B cell (primary cell): Measurements from ENCODE around the gene SSBP3. TPM values are rescaled to one million over a fixed set of nuclear protein-coding genes. Genes with fewer than 3 reads are reported as not detected.

Experiments
- ATAC-seq: fragments of 200-7000 bp; cut with Tn5 transposase; one replicate; pipeline ENCODE4 v1.10.0; 2021; ENCODE audit warnings: low read depth, mild to moderate bottlenecking, moderate number of reproducible peaks, moderate library complexity
- CTCF ChIA-PET: fragments of 350-600 bp; sonication (Branson Sonifier 250); formaldehyde crosslinking; loops from one replicate; lab custom pipeline; 2021; ENCODE audit warnings: antibody characterized with exemption, inconsistent platforms; lab: Charles Lee
- POLR2A ChIA-PET: fragments of 350-600 bp; sonication (Branson Sonifier 250); formaldehyde crosslinking; loops from one replicate; lab custom pipeline; 2021; ENCODE audit warnings: antibody characterized with exemption; lab: Charles Lee
- DNase-seq: peaks from one replicate; pipeline ENCODE4 v3.0.0; 2013
- H2AFZ ChIP-seq: 2 replicates; pipeline ENCODE4 v1.6.1; 2012; ENCODE audit warnings: mild to moderate bottlenecking, low read depth, low read length; ENCODE audit not compliant: insufficient read depth, poor library complexity, severe bottlenecking
- H3K27ac ChIP-seq, 2 donors: 1 replicate in 1 of 2; 2 replicates in 1 of 2; pipeline ENCODE4 v1.5.1; 2012 to 2013; ENCODE audit warnings: low read length in 2 of 2, mild to moderate bottlenecking in 2 of 2, moderate library complexity in 1 of 2
- H3K27me3 ChIP-seq, 4 experiments: fragments of 200-600 bp in 1 of 4; sonication (generic) in 1 of 4; replicated peaks in 1 of 4; 1 replicate in 2 of 4; 2 replicates in 2 of 4; pipeline versions ENCODE4 v1.6.1 to v1.7.0; 2013 to 2016; ENCODE audit warnings: low read length in 3 of 4, mild to moderate bottlenecking in 2 of 4, mixed read lengths in 1 of 4, moderate library complexity in 1 of 4; ENCODE audit not compliant: insufficient read depth in 4 of 4, control insufficient read depth in 3 of 4; ENCODE audit errors: control extremely low read depth in 1 of 4
- H3K36me3 ChIP-seq, 2 experiments: replicated peaks in 1 of 2; 1 replicate in 1 of 2; 2 replicates in 1 of 2; pipeline versions ENCODE4 v1.6.1 to v1.7.1; 2013; ENCODE audit warnings: low read length in 1 of 2; ENCODE audit not compliant: insufficient read depth in 2 of 2, control insufficient read depth in 1 of 2; ENCODE audit errors: control extremely low read depth in 1 of 2, extremely low read depth in 1 of 2
- H3K4me1 ChIP-seq, 2 donors: fragments of 200-600 bp in 1 of 2; sonication (generic) in 1 of 2; 1 replicate in 1 of 2; 2 replicates in 1 of 2; pipeline versions ENCODE4 v1.5.1 to v1.6.1; 2013 to 2017; ENCODE audit warnings: low read length in 2 of 2; ENCODE audit not compliant: control insufficient read depth in 2 of 2, insufficient read depth in 2 of 2
- H3K4me2 ChIP-seq: replicated peaks from 2 replicates; pipeline ENCODE3; 2012; ENCODE audit warnings: mild to moderate bottlenecking, low read depth, low read length; ENCODE audit not compliant: poor library complexity, severe bottlenecking
- H3K4me3 ChIP-seq, 5 experiments: fragments of 200-600 bp in 1 of 5; sonication (generic) in 1 of 5; 1 replicate in 3 of 5; 2 replicates in 2 of 5; pipeline versions ENCODE4 v1.5.1 to v1.7.0; 2011 to 2016; ENCODE audit warnings: low read length in 4 of 5, mild to moderate bottlenecking in 4 of 5, low read depth in 2 of 5, control low read depth in 1 of 5, moderate library complexity in 1 of 5; ENCODE audit not compliant: insufficient read depth in 1 of 5; ENCODE audit errors: control extremely low read depth in 1 of 5, extremely low read depth in 1 of 5
- H3K79me2 ChIP-seq: fragments of 200-600 bp; sonication (generic); one replicate; pipeline ENCODE4 v1.6.0; 2016; ENCODE audit warnings: low read length; ENCODE audit not compliant: control insufficient read depth, insufficient read depth
- H3K9ac ChIP-seq: fragments of 200-600 bp; sonication (generic); 2 replicates; pipeline ENCODE4 v1.6.1; 2017; ENCODE audit warnings: mild to moderate bottlenecking, low read length, moderate library complexity
- H3K9me3 ChIP-seq, 3 donors: one replicate each; pipeline versions ENCODE4 v1.6.1 to v1.7.1; 2013; ENCODE audit warnings: low read length in 2 of 3; ENCODE audit not compliant: control insufficient read depth in 2 of 3, insufficient read depth in 1 of 3; ENCODE audit errors: control extremely low read depth in 1 of 3
- H4K20me1 ChIP-seq: 2 replicates; pipeline ENCODE4 v1.6.0; 2012; ENCODE audit warnings: mild to moderate bottlenecking, low read length; ENCODE audit not compliant: insufficient read depth, control insufficient read depth, poor library complexity, severe bottlenecking
- H3K27ac Mint-ChIP-seq: one replicate; pipeline ENCODE4 v1.8.0; 2021; ENCODE audit warnings: mixed read lengths
- H3K27me3 Mint-ChIP-seq: one replicate; pipeline ENCODE4 v1.8.0; 2021; ENCODE audit warnings: mixed read lengths
- H3K4me1 Mint-ChIP-seq: one replicate; pipeline ENCODE4 v1.8.0; 2021; ENCODE audit warnings: mixed read lengths
- H3K4me3 Mint-ChIP-seq: one replicate; pipeline ENCODE4 v1.8.0; 2021; ENCODE audit warnings: mixed read lengths
- H3K9me3 Mint-ChIP-seq: one replicate; pipeline ENCODE4 v1.8.0; 2022; ENCODE audit warnings: mixed read lengths; ENCODE audit not compliant: insufficient read depth
- CTCF ChIP-seq: fragments of 200-600 bp; IDR thresholded peaks from one replicate; pipeline ENCODE4 v1.8.0; 2022; ENCODE audit warnings: antibody characterized with exemption, mild to moderate bottlenecking
- EZH2 ChIP-seq: IDR thresholded peaks from 2 replicates; pipeline ENCODE4 v1.6.1; 2012; ENCODE audit warnings: borderline replicate concordance, low read depth, mild to moderate bottlenecking, moderate library complexity, low read length; ENCODE audit not compliant: insufficient read depth, poor library complexity, severe bottlenecking
- WGBS: methylation state at CpG from one replicate; pipeline ENCODE4 v1.1.5; 2013; ENCODE audit warnings: missing lambda C conversion rate; ENCODE audit not compliant: insufficient coverage; 5-methylcytosine and 5-hydroxymethylcytosine counted together
- intact Hi-C: fragments of 100-400 bp; cut with micrococcal nuclease; formaldehyde crosslinking; loops from one replicate; pipeline ENCODE4 v1.10.0; 2022
- polyA plus RNA-seq: library from polyadenylated mRNA; depleted of rRNA; stranded (reverse); fragments of >200 nt; gene quantifications from 2 replicates; pipeline ENCODE4 v1.2.3, GENCODE V29; 2012
- total RNA-seq, 2 donors: library from RNA; stranded (reverse); fragments of 120-200 nt in 1 of 2; gene quantifications; 1 replicate in 1 of 2; 2 replicates in 1 of 2; pipeline versions ENCODE4 v1.2.3 to v1.2.4, GENCODE V29; 2013 to 2022

Gene SSBP3
- total and polyA plus RNA-seq, 2 donors (not counting 1 experiment from before 2014, with no cell fraction given) = 16.9 to 30.7 TPM

- ChIA-PET POLR2A (no interaction called here), CTCF (no interaction called here)
- H3K4me1 Mint-ChIP-seq = peaks cover 19% of the 10 kb centered on the region
- TF ChIP-seq EZH2 = no peak
- Histone ChIP-seq H3K27me3 (no peaks in the 10 kb centered on the region), H3K79me2 (peaks cover 45% of the 10 kb centered on the region), H3K36me3 (no peaks in the 10 kb centered on the region), H2AFZ (no peak overlapping the region), H3K27ac (no peak overlapping the region), H3K4me2 (no peak overlapping the region), H3K4me1 (peaks cover 12 to 19% of the 10 kb centered on the region in 2 donors), H4K20me1 (no peaks in the 10 kb centered on the region), H3K9me3 (no peaks in the 10 kb centered on the region), H3K4me3 (no peak overlapping the region), H3K9ac (no peak overlapping the region)
- 80% methylated on average over 5 of the region's 6 CpGs for WGBS
- intact Hi-C loops = loop anchor here (5.0 kb wide), 1 partner anchor 132 kb away; no protein-coding TSS in a partner anchor
- no peak overlapping the region for H3K4me3 Mint-ChIP-seq
- no peaks in the 10 kb centered on the region for H3K9me3 Mint-ChIP-seq
- no peak overlapping the region for H3K27ac Mint-ChIP-seq
- ATAC-seq = no peak
- H3K27me3 Mint-ChIP-seq = no peaks in the 10 kb centered on the region
- no peak for DNase-seq
Measured at GRCh38 chr1:54354899-54355298, 51.3 kb downstream of the SSBP3 start.

DNA sequence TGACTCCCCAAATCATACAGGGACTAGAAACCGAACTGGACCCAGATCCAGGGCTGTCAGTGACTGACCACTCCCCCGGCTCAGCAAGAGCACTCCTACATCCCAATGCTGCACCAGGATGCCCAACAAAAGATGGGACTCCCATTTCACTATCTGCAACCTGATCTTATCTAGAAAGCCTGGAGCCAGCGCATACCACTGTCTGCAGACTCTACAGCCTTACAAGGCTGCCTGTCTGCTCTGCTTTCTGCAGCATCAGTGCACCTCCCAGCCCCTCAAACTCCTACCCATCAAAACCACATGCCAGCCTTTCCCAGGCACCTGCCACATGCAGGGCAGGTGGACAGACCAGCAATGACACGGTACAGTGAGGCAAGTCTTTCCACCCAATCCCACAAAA is 52.2 kb downstream of the SSBP3 start:
- no peak overlapping the region for H3K4me2 ChIP-seq
- no peak overlapping the region for H3K9ac ChIP-seq
- DNase-seq (no peak), ATAC-seq (no peak)
- no peak overlapping the region for H3K27ac ChIP-seq
- H3K4me3 Mint-ChIP-seq = no peak overlapping the region
- H3K4me1 Mint-ChIP-seq = peaks cover 19% of the 10 kb centered on the region
- POLR2A ChIA-PET = no interaction called here
- H3K36me3 ChIP-seq = no peaks in the 10 kb centered on the region
- H2AFZ ChIP-seq = no peak overlapping the region
- H3K9me3 Mint-ChIP-seq = no peaks in the 10 kb centered on the region
- H3K27me3 Mint-ChIP-seq = no peaks in the 10 kb centered on the region
- H4K20me1 ChIP-seq = no peaks in the 10 kb centered on the region
- 94% methylated on average over 4 of the region's 4 CpGs for WGBS
- no peaks in the 10 kb centered on the region for H3K9me3 ChIP-seq
- peaks cover 45% of the 10 kb centered on the region for H3K79me2 ChIP-seq
- no peak overlapping the region for H3K27ac Mint-ChIP-seq
- no peaks in the 10 kb centered on the region for H3K27me3 ChIP-seq
- TF ChIP-seq CTCF = no peak
- TF ChIP-seq EZH2 = no peak
- CTCF ChIA-PET = no interaction called here
- H3K4me1 ChIP-seq = peaks cover 12 to 19% of the 10 kb centered on the region in 2 donors
- H3K4me3 ChIP-seq = no peak overlapping the region
- intact Hi-C loops = no loop called here
